GM18858 (cell line): ENCODE results near the gene DLX1.
"Not testable (repeated sequence)": the region's sequence is repeated elsewhere in the genome, so short reads cannot be mapped to it uniquely, and the experiment has no call there.

ENCODE experiments used
- ATAC-seq: cut with Tn5 transposase; IDR thresholded peaks from one replicate; pipeline ENCODE4 v1.9.1; 2021; ENCODE audit not compliant: unreplicated experiment

The DLX1 gene

GRCh38 chr2:172085460-172086159 is at the start of gene DLX1:
TSS of gene DLX1 (plus strand) at chr2:172085507. CDS start at chr2:172085678, 171 bp downstream.
- no peak for ATAC-seq

- ATAC-seq = no peak
Observed at GRCh38 chr2:172038121-172038520, 47.2 kb upstream of the DLX1 start.

GRCh38 chr2:172038604-172039003 is 46.7 kb upstream of the DLX1 start:
- ATAC-seq = no peak

- no peak for ATAC-seq
Observed at GRCh38 chr2:172039011-172039704, 46.1 kb upstream of the DLX1 start.

- ATAC-seq = no peak
Observed at GRCh38 chr2:172040311-172040710, 45.0 kb upstream of the DLX1 start.

- no peak for ATAC-seq
Observed at GRCh38 chr2:172046080-172046678, 39.1 kb upstream of the DLX1 start.

GRCh38 chr2:172046866-172047565 is 38.3 kb upstream of the DLX1 start:
- ATAC-seq = no peak

GRCh38 chr2:172047566-172048507 is 37.5 kb upstream of the DLX1 start:
- no peak for ATAC-seq

- no peak for ATAC-seq
Observed at GRCh38 chr2:172048508-172049503, 36.5 kb upstream of the DLX1 start.

GRCh38 chr2:172049567-172050120 is 35.7 kb upstream of the DLX1 start:
- no peak for ATAC-seq

GRCh38 chr2:172050479-172051125 is 34.7 kb upstream of the DLX1 start:
- ATAC-seq = no peak

GRCh38 chr2:172052000-172052983 is 33.0 kb upstream of the DLX1 start:
- no peak for ATAC-seq

GRCh38 chr2:172053486-172053885 is 31.8 kb upstream of the DLX1 start:
- ATAC-seq = no peak

GRCh38 chr2:172056293-172056692 is 29.0 kb upstream of the DLX1 start:
- ATAC-seq = no peak

- no peak for ATAC-seq
Observed at GRCh38 chr2:172058660-172059059, 26.6 kb upstream of the DLX1 start.

- not testable (repeated sequence) for ATAC-seq
Observed at GRCh38 chr2:172060118-172060517, 25.2 kb upstream of the DLX1 start.

GRCh38 chr2:172062402-172063004 is 22.8 kb upstream of the DLX1 start:
- no peak for ATAC-seq
